ENCODE data around the gene LIPN.
"Not testable (repeated sequence)": the region's sequence is repeated elsewhere in the genome, so short reads cannot be mapped to it uniquely, and the experiment has no call there.

LIPN gene

GRCh38 chr10:88759366-88760101, at the start of gene LIPN:
Gene LIPN (plus strand): TSS chr10:88760020. CDS start chr10:88761406, 1,386 bp downstream.
- H3K9me3 ChIP-seq (ENCODE audit: control insufficient read depth in 2 of 2, low read length in 2 of 2) = no peaks in the 10 kb centered on the region
- H3K4me3 ChIP-seq (ENCODE audit: low read length in 2 of 2) = no peak within 1 kb of the TSS
- H3K27me3 ChIP-seq (ENCODE audit: control insufficient read depth in 1 of 2, insufficient read depth in 2 of 2, low read length in 2 of 2) = no peaks in the 10 kb centered on the region
- no peaks in the 10 kb centered on the region for H3K36me3 ChIP-seq (ENCODE audit: control insufficient read depth in 2 of 2, insufficient read depth in 2 of 2, low read length in 2 of 2)
- H3K4me1 ChIP-seq (ENCODE audit: control insufficient read depth, insufficient read depth, low read length) = no peaks in the 10 kb centered on the region
- H3K9ac ChIP-seq (ENCODE audit: low read length in 2 of 2) = no peak within 1 kb of the TSS
- no peak within 1 kb of the TSS for H3K27ac ChIP-seq (ENCODE audit: low read length)

GRCh38 chr10:88715517-88715916, 44.3 kb upstream of the LIPN start:
- H3K27ac ChIP-seq (ENCODE audit: low read length) = no peak overlapping the region

GRCh38 chr10:88721392-88721791, 38.4 kb upstream of the LIPN start:
- no peaks in the 10 kb centered on the region for H3K4me1 ChIP-seq (ENCODE audit: control insufficient read depth, insufficient read depth, low read length)

More at GRCh38 chr10:88715517-88715916, 44.3 kb upstream of the LIPN start:
- Histone ChIP-seq H3K36me3 (ENCODE audit: control insufficient read depth in 2 of 2, insufficient read depth in 2 of 2, low read length in 2 of 2) (no peaks in the 10 kb centered on the region), H3K27me3 (ENCODE audit: control insufficient read depth in 1 of 2, insufficient read depth in 2 of 2, low read length in 2 of 2) (no peaks in the 10 kb centered on the region), H3K4me1 (ENCODE audit: control insufficient read depth, insufficient read depth, low read length) (no peaks in the 10 kb centered on the region), H3K9ac (ENCODE audit: low read length in 2 of 2) (no peak overlapping the region), H3K4me3 (ENCODE audit: low read length in 2 of 2) (no peak overlapping the region), H3K9me3 (ENCODE audit: control insufficient read depth in 2 of 2, low read length in 2 of 2) (no peaks in the 10 kb centered on the region)

GRCh38 chr10:88725798-88726197, 34.0 kb upstream of the LIPN start:
- Histone ChIP-seq H3K9me3 (ENCODE audit: control insufficient read depth in 2 of 2, low read length in 2 of 2) (no peaks in the 10 kb centered on the region), H3K36me3 (ENCODE audit: control insufficient read depth in 2 of 2, insufficient read depth in 2 of 2, low read length in 2 of 2) (no peaks in the 10 kb centered on the region), H3K9ac (ENCODE audit: low read length in 2 of 2) (no peak overlapping the region), H3K27ac (ENCODE audit: low read length) (no peak overlapping the region), H3K4me3 (ENCODE audit: low read length in 2 of 2) (no peak overlapping the region), H3K27me3 (ENCODE audit: control insufficient read depth in 1 of 2, insufficient read depth in 2 of 2, low read length in 2 of 2) (peaks cover 0 to 4% of the 10 kb centered on the region in 2 donors), H3K4me1 (ENCODE audit: control insufficient read depth, insufficient read depth, low read length) (no peaks in the 10 kb centered on the region)

More at GRCh38 chr10:88721392-88721791, 38.4 kb upstream of the LIPN start:
- H3K27me3 ChIP-seq (ENCODE audit: control insufficient read depth in 1 of 2, insufficient read depth in 2 of 2, low read length in 2 of 2) = no peaks in the 10 kb centered on the region
- H3K27ac ChIP-seq (ENCODE audit: low read length) = no peak overlapping the region
- H3K9ac ChIP-seq (ENCODE audit: low read length in 2 of 2) = no peak overlapping the region
- no peaks in the 10 kb centered on the region for H3K36me3 ChIP-seq (ENCODE audit: control insufficient read depth in 2 of 2, insufficient read depth in 2 of 2, low read length in 2 of 2)
- H3K4me3 ChIP-seq (ENCODE audit: low read length in 2 of 2) = no peak overlapping the region
- no peaks in the 10 kb centered on the region for H3K9me3 ChIP-seq (ENCODE audit: control insufficient read depth in 2 of 2, low read length in 2 of 2)

- Histone ChIP-seq H3K9ac (ENCODE audit: low read length in 2 of 2) (no peak overlapping the region), H3K27ac (ENCODE audit: low read length) (no peak overlapping the region), H3K4me1 (ENCODE audit: control insufficient read depth, insufficient read depth, low read length) (no peaks in the 10 kb centered on the region), H3K4me3 (ENCODE audit: low read length in 2 of 2) (no peak overlapping the region), H3K27me3 (ENCODE audit: control insufficient read depth in 1 of 2, insufficient read depth in 2 of 2, low read length in 2 of 2) (peaks cover 0 to 4% of the 10 kb centered on the region in 2 donors), H3K9me3 (ENCODE audit: control insufficient read depth in 2 of 2, low read length in 2 of 2) (no peaks in the 10 kb centered on the region), H3K36me3 (ENCODE audit: control insufficient read depth in 2 of 2, insufficient read depth in 2 of 2, low read length in 2 of 2) (no peaks in the 10 kb centered on the region)
These were observed 31.6 kb upstream of the LIPN start for GRCh38 chr10:88728107-88728763.

GRCh38 chr10:88730864-88731263, 29.0 kb upstream of the LIPN start:
- H3K9ac ChIP-seq (ENCODE audit: low read length in 2 of 2) = no peak overlapping the region
- H3K9me3 ChIP-seq (ENCODE audit: control insufficient read depth in 2 of 2, low read length in 2 of 2) = no peaks in the 10 kb centered on the region
- no peak overlapping the region for H3K27ac ChIP-seq (ENCODE audit: low read length)
- no peak overlapping the region for H3K4me3 ChIP-seq (ENCODE audit: low read length in 2 of 2)
- H3K4me1 ChIP-seq (ENCODE audit: control insufficient read depth, insufficient read depth, low read length) = no peaks in the 10 kb centered on the region
- H3K27me3 ChIP-seq (ENCODE audit: control insufficient read depth in 1 of 2, insufficient read depth in 2 of 2, low read length in 2 of 2) = peaks cover 0 to 4% of the 10 kb centered on the region in 2 donors
- H3K36me3 ChIP-seq (ENCODE audit: control insufficient read depth in 2 of 2, insufficient read depth in 2 of 2, low read length in 2 of 2) = no peaks in the 10 kb centered on the region

GRCh38 chr10:88731296-88731695, 28.5 kb upstream of the LIPN start:
- no peaks in the 10 kb centered on the region for H3K4me1 ChIP-seq (ENCODE audit: control insufficient read depth, insufficient read depth, low read length)
- peaks cover 0 to 4% of the 10 kb centered on the region in 2 donors for H3K27me3 ChIP-seq (ENCODE audit: control insufficient read depth in 1 of 2, insufficient read depth in 2 of 2, low read length in 2 of 2)
- H3K9me3 ChIP-seq (ENCODE audit: control insufficient read depth in 2 of 2, low read length in 2 of 2) = no peaks in the 10 kb centered on the region
- H3K36me3 ChIP-seq (ENCODE audit: control insufficient read depth in 2 of 2, insufficient read depth in 2 of 2, low read length in 2 of 2) = no peaks in the 10 kb centered on the region
- no peak overlapping the region for H3K4me3 ChIP-seq (ENCODE audit: low read length in 2 of 2)
- no peak overlapping the region for H3K9ac ChIP-seq (ENCODE audit: low read length in 2 of 2)
- no peak overlapping the region for H3K27ac ChIP-seq (ENCODE audit: low read length)

- no peak overlapping the region for H3K27ac ChIP-seq (ENCODE audit: low read length)
- H3K4me3 ChIP-seq (ENCODE audit: low read length in 2 of 2) = no peak overlapping the region
- H3K36me3 ChIP-seq (ENCODE audit: control insufficient read depth in 2 of 2, insufficient read depth in 2 of 2, low read length in 2 of 2) = no peaks in the 10 kb centered on the region
- no peaks in the 10 kb centered on the region for H3K27me3 ChIP-seq (ENCODE audit: control insufficient read depth in 1 of 2, insufficient read depth in 2 of 2, low read length in 2 of 2)
- H3K4me1 ChIP-seq (ENCODE audit: control insufficient read depth, insufficient read depth, low read length) = no peaks in the 10 kb centered on the region
- H3K9me3 ChIP-seq (ENCODE audit: control insufficient read depth in 2 of 2, low read length in 2 of 2) = no peaks in the 10 kb centered on the region
- H3K9ac ChIP-seq (ENCODE audit: low read length in 2 of 2) = no peak overlapping the region
These were observed 26.6 kb upstream of the LIPN start for GRCh38 chr10:88733215-88733614.

- no peaks in the 10 kb centered on the region for H3K4me1 ChIP-seq (ENCODE audit: control insufficient read depth, insufficient read depth, low read length)
- H3K9me3 ChIP-seq (ENCODE audit: control insufficient read depth in 2 of 2, low read length in 2 of 2) = no peaks in the 10 kb centered on the region
- H3K27me3 ChIP-seq (ENCODE audit: control insufficient read depth in 1 of 2, insufficient read depth in 2 of 2, low read length in 2 of 2) = no peaks in the 10 kb centered on the region
- H3K9ac ChIP-seq (ENCODE audit: low read length in 2 of 2) = no peak overlapping the region
- H3K36me3 ChIP-seq (ENCODE audit: control insufficient read depth in 2 of 2, insufficient read depth in 2 of 2, low read length in 2 of 2) = no peaks in the 10 kb centered on the region
- no peak overlapping the region for H3K4me3 ChIP-seq (ENCODE audit: low read length in 2 of 2)
- H3K27ac ChIP-seq (ENCODE audit: low read length) = no peak overlapping the region
These were observed 24.2 kb upstream of the LIPN start for GRCh38 chr10:88735661-88736060.

GRCh38 chr10:88741921-88742320, 17.9 kb upstream of the LIPN start:
- H3K36me3 ChIP-seq (ENCODE audit: control insufficient read depth in 2 of 2, insufficient read depth in 2 of 2, low read length in 2 of 2); H3K27ac ChIP-seq (ENCODE audit: low read length); H3K9me3 ChIP-seq (ENCODE audit: control insufficient read depth in 2 of 2, low read length in 2 of 2); H3K4me3 ChIP-seq (ENCODE audit: low read length in 2 of 2); H3K27me3 ChIP-seq (ENCODE audit: control insufficient read depth in 1 of 2, insufficient read depth in 2 of 2, low read length in 2 of 2); H3K9ac ChIP-seq (ENCODE audit: low read length in 2 of 2); H3K4me1 ChIP-seq (ENCODE audit: control insufficient read depth, insufficient read depth, low read length): not testable (repeated sequence)

- no peak overlapping the region for H3K4me3 ChIP-seq (ENCODE audit: low read length in 2 of 2)
- no peak overlapping the region for H3K9ac ChIP-seq (ENCODE audit: low read length in 2 of 2)
- peaks cover 0 to 3% of the 10 kb centered on the region in 2 donors for H3K27me3 ChIP-seq (ENCODE audit: control insufficient read depth in 1 of 2, insufficient read depth in 2 of 2, low read length in 2 of 2)
- H3K36me3 ChIP-seq (ENCODE audit: control insufficient read depth in 2 of 2, insufficient read depth in 2 of 2, low read length in 2 of 2) = no peaks in the 10 kb centered on the region
- H3K27ac ChIP-seq (ENCODE audit: low read length) = no peak overlapping the region
- H3K4me1 ChIP-seq (ENCODE audit: control insufficient read depth, insufficient read depth, low read length) = no peaks in the 10 kb centered on the region
- peaks cover 0 to 3% of the 10 kb centered on the region in 2 donors for H3K9me3 ChIP-seq (ENCODE audit: control insufficient read depth in 2 of 2, low read length in 2 of 2)
These were observed 17.4 kb upstream of the LIPN start for GRCh38 chr10:88742448-88742847.
